GM12873 (cell line): Measurements from ENCODE around the gene DAP.

Experiments
- TF ChIP-seq, protein P1 (sequence below): IDR thresholded peaks from 2 replicates; pipeline ENCODE4 v1.5.1; 2012; ENCODE audit warnings: low read depth, mild to moderate bottlenecking, moderate library complexity, low read length, control low read depth; ENCODE audit not compliant: insufficient read depth; ENCODE audit errors: missing control alignments

Gene DAP

GRCh38 chr5:10660135-10660534, 100.9 kb downstream of the DAP start:
- TF ChIP-seq, protein P1, sequence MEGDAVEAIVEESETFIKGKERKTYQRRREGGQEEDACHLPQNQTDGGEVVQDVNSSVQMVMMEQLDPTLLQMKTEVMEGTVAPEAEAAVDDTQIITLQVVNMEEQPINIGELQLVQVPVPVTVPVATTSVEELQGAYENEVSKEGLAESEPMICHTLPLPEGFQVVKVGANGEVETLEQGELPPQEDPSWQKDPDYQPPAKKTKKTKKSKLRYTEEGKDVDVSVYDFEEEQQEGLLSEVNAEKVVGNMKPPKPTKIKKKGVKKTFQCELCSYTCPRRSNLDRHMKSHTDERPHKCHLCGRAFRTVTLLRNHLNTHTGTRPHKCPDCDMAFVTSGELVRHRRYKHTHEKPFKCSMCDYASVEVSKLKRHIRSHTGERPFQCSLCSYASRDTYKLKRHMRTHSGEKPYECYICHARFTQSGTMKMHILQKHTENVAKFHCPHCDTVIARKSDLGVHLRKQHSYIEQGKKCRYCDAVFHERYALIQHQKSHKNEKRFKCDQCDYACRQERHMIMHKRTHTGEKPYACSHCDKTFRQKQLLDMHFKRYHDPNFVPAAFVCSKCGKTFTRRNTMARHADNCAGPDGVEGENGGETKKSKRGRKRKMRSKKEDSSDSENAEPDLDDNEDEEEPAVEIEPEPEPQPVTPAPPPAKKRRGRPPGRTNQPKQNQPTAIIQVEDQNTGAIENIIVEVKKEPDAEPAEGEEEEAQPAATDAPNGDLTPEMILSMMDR = no peak

DNA sequence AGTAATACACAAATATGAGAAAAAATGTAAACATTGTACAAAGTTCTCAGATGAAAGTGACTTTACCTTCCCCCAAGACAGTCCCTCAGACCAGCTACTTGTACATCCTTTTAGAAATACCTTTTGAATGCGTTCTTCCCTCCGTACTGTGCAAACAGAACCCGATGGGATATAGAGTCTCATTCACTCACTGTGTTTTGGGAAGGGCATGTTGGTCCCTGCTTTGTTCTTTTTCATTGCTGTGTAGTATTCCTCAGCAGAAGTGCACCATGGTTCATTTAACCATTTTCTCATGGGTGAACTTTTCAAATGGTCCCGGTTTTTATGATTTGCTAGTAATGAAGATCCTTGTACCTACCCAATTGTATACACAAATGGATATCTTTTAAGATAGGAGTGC, 102.8 kb downstream of the DAP start:
- TF ChIP-seq, protein P1 = no peak

DNA sequence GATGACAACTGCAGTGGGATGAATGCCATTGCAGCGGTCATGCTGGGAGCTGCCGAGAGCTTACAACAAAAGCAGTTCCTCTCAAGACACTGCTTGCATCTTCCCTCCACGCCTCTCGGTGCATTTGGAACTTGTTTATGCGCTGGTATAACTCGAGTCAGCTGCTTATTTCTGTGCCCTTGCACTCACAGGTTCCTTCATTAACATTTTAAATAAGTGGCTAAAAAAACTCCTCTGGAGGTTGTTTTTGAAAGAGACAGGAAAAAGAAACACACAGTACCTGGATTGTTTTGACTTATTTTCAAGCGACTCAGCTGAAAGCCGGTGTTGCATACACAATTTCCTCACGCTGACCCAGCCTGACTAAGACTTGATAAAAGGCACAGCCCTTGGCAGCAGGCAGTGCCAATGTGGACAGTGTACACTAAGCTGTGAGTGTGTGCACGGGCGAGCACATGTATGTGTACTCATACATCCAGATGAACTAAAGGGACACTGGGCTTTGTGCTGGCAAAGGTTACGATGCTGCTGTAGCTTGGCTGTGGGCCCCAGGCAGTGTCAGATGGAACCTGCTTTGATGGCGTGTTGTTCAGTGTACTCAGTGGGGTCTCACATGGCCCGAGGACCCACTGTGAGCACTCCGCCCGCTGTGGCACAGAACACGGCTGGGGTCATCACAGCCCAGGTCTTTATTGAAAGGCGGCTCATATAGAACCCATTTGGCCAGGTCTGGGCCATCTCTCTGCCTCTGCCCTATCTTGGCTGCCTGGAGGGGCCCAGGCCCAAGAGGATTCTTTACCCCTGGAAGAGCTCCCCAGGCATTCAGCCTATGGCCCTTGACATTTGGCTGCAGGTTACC, 104.8 kb downstream of the DAP start:
- TF ChIP-seq, protein P1 = no peak

- TF ChIP-seq, protein P1 = no peak
Observed at GRCh38 chr5:10655161-10655971, 105.7 kb downstream of the DAP start.

DNA sequence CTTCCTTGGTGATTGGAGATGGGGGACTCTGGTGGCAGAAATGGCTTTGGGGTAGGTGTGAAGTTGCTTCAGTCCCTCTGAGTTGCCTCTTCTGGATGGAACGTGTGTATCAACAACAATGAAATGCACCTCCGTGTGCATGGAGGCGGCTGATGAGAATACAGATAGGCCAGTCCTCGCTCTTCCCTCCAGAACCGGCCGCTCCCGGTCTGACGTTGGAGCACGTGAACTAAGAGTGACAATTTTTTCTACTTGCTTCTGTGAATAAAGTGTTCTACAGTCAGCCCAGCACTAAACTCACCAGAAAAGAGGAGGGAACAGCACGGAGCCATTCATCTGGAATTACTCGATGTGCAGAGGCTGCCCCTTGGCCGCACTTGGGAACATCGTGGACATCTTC, 106.5 kb downstream of the DAP start:
- TF ChIP-seq, protein P1 = no peak

DNA sequence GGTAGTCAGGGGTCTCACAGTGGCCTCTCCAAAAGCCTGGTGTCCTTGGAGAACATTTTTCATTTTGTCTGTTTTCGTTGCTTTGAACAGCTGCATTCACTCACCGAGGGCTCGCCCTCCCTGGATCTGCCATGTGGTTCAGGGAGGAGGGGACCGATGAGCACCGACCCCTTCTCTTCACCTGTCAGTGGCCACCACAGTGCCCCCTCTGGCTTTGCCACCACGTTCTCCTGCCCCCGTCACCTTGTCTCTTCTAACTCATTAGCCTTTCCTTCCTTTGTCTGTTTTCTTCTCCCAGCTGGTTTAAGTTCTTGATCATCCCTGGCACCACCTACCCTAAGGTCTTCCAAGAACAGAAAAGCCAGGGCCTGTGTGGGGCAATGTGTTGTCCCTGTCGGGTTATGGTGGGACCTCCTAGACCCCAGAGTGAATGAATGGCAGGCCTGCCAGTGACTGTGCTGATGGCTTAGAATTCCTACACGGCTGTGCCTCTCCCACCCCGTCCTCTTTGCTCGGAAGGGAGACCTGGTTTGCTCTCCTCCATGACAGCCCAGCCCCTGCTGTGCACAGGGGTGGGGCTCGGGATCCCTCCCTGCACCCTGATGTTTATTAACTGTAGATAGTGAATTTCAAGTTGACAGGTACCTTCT, 107.2 kb downstream of the DAP start:
- TF ChIP-seq, protein P1 = no peak

GRCh38 chr5:10653043-10653442, 108.0 kb downstream of the DAP start:
- TF ChIP-seq, protein P1 = no peak
